Body of pancreas (tissue), 4 donors: ENCODE data around the gene TNNT2.

Experiments used
- CTCF ChIP-seq, 7 experiments: fragments of 450-650 bp in 4 of 7; fragments of 200-600 bp in 3 of 7; sonication (generic) in 3 of 7; IDR thresholded peaks; one replicate each; pipeline ENCODE4 v1.5.1; 2016 to 2019; ENCODE audit warnings: antibody characterized with exemption in 7 of 7
- POLR2A ChIP-seq, 3 donors: fragments of 450-650 bp; IDR thresholded peaks; one replicate each; pipeline ENCODE4 v1.6.1; 2016; ENCODE audit warnings: antibody characterized with exemption in 3 of 3, mild to moderate bottlenecking in 2 of 3

DNA sequence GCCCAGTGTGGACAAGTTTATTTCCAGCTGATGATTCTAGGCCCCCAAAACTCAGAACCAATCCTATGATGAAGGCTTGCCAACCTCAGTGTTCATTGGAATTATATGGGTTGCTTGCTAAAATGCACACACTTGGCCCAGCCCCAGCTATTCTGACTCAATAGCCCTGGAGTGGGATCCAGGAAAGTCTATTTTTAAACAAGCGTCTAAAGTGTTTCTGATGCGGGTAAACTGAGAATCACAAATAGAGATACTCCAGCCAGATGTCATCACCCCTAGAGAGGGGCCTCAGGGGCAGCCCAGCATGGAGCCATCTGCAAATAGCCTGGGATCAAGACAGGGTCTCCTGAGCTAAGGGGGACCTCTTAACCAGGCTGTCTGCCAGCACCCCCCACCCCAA, 48.2 kb downstream of the TNNT2 start:
- TF ChIP-seq CTCF (IDR thresholded peaks at IDR 0.05) (no peak), POLR2A (IDR thresholded peaks at IDR 0.05) (no peak)
